ENCODE measurements around the gene TCERG1.

TCERG1 gene

GRCh38 chr5:146446861-146447733, at the start of gene TCERG1:
TSS of gene TCERG1 (plus strand) at chr5:146447333. CDS start at chr5:146447350, 17 bp downstream.
- Mint-ChIP-seq H3K27me3 (no peaks in the 10 kb centered on the region), H3K9me3 (no peaks in the 10 kb centered on the region), H3K36me3 (peaks cover 13% of the 10 kb centered on the region), H3K27ac (peak within 1 kb of the TSS; percentile 98), H3K4me3 (peak within 1 kb of the TSS; percentile 95), H3K4me1 (peaks cover 38% of the 10 kb centered on the region)
- DNase-seq, result peak; percentile 98
- CTCF ChIA-PET, result no interaction called here

- no peak overlapping the region for H3K27ac Mint-ChIP-seq
- no peaks in the 10 kb centered on the region for H3K4me1 Mint-ChIP-seq
- CTCF ChIA-PET, result interaction anchor here (0.7 kb wide), 1 partner anchor 110 kb away, joined by 5 read pairs; no protein-coding TSS in a partner anchor
- H3K9me3 Mint-ChIP-seq, result no peaks in the 10 kb centered on the region
- no peak for DNase-seq
- no peak overlapping the region for H3K4me3 Mint-ChIP-seq
- H3K36me3 Mint-ChIP-seq, result no peaks in the 10 kb centered on the region
- H3K27me3 Mint-ChIP-seq, result peaks cover 28% of the 10 kb centered on the region
These were observed 48.3 kb upstream of the TCERG1 start for GRCh38 chr5:146398826-146399225.

GRCh38 chr5:146399481-146399880, 47.7 kb upstream of the TCERG1 start:
- peaks cover 28% of the 10 kb centered on the region for H3K27me3 Mint-ChIP-seq
- H3K27ac Mint-ChIP-seq, result no peak overlapping the region
- no peaks in the 10 kb centered on the region for H3K9me3 Mint-ChIP-seq
- H3K4me1 Mint-ChIP-seq, result no peaks in the 10 kb centered on the region
- CTCF ChIA-PET, result no interaction called here
- no peak for DNase-seq
- H3K36me3 Mint-ChIP-seq, result no peaks in the 10 kb centered on the region
- no peak overlapping the region for H3K4me3 Mint-ChIP-seq

GRCh38 chr5:146400201-146400600, 46.9 kb upstream of the TCERG1 start:
- no peak for DNase-seq
- Mint-ChIP-seq H3K4me1 (no peaks in the 10 kb centered on the region), H3K36me3 (no peaks in the 10 kb centered on the region), H3K4me3 (no peak overlapping the region), H3K27ac (no peak overlapping the region), H3K9me3 (no peaks in the 10 kb centered on the region), H3K27me3 (peaks cover 24% of the 10 kb centered on the region)
- CTCF ChIA-PET, result no interaction called here

- no peak for DNase-seq
- H3K9me3 Mint-ChIP-seq, result no peaks in the 10 kb centered on the region
- H3K4me3 Mint-ChIP-seq, result no peak overlapping the region
- H3K36me3 Mint-ChIP-seq, result no peaks in the 10 kb centered on the region
- no peak overlapping the region for H3K27ac Mint-ChIP-seq
- CTCF ChIA-PET, result no interaction called here
- H3K27me3 Mint-ChIP-seq, result peaks cover 24% of the 10 kb centered on the region
- H3K4me1 Mint-ChIP-seq, result no peaks in the 10 kb centered on the region
These were observed 46.1 kb upstream of the TCERG1 start for GRCh38 chr5:146401021-146401420.

GRCh38 chr5:146402949-146403348, 44.2 kb upstream of the TCERG1 start:
- Mint-ChIP-seq H3K27me3 (peaks cover 23% of the 10 kb centered on the region), H3K27ac (no peak overlapping the region), H3K4me1 (no peaks in the 10 kb centered on the region), H3K4me3 (no peak overlapping the region), H3K36me3 (no peaks in the 10 kb centered on the region), H3K9me3 (no peaks in the 10 kb centered on the region)
- no peak for DNase-seq
- CTCF ChIA-PET, result no interaction called here

GRCh38 chr5:146409054-146409671, 38.0 kb upstream of the TCERG1 start:
- H3K36me3 Mint-ChIP-seq, result no peaks in the 10 kb centered on the region
- CTCF ChIA-PET, result no interaction called here
- H3K27me3 Mint-ChIP-seq, result no peaks in the 10 kb centered on the region
- no peak overlapping the region for H3K27ac Mint-ChIP-seq
- H3K4me3 Mint-ChIP-seq, result no peak overlapping the region
- H3K9me3 Mint-ChIP-seq, result no peaks in the 10 kb centered on the region
- no peak for DNase-seq
- no peaks in the 10 kb centered on the region for H3K4me1 Mint-ChIP-seq

- H3K4me3 Mint-ChIP-seq, result no peak overlapping the region
- CTCF ChIA-PET, result no interaction called here
- H3K36me3 Mint-ChIP-seq, result no peaks in the 10 kb centered on the region
- H3K9me3 Mint-ChIP-seq, result no peaks in the 10 kb centered on the region
- no peak for DNase-seq
- no peaks in the 10 kb centered on the region for H3K27me3 Mint-ChIP-seq
- no peaks in the 10 kb centered on the region for H3K4me1 Mint-ChIP-seq
- no peak overlapping the region for H3K27ac Mint-ChIP-seq
These were observed 36.9 kb upstream of the TCERG1 start for GRCh38 chr5:146410272-146410671.

- Mint-ChIP-seq H3K4me3 (no peak overlapping the region), H3K36me3 (no peaks in the 10 kb centered on the region), H3K27ac (no peak overlapping the region), H3K4me1 (no peaks in the 10 kb centered on the region), H3K27me3 (peaks cover 10% of the 10 kb centered on the region), H3K9me3 (no peaks in the 10 kb centered on the region)
- CTCF ChIA-PET, result no interaction called here
- DNase-seq, result no peak
These were observed 27.4 kb upstream of the TCERG1 start for GRCh38 chr5:146419696-146420095.

- Mint-ChIP-seq H3K27ac (no peak overlapping the region), H3K9me3 (no peaks in the 10 kb centered on the region), H3K4me1 (no peaks in the 10 kb centered on the region), H3K36me3 (no peaks in the 10 kb centered on the region), H3K27me3 (peaks cover 21% of the 10 kb centered on the region), H3K4me3 (no peak overlapping the region)
- CTCF ChIA-PET, result interaction anchor here (1.3 to 1.7 kb wide), 2 partner anchors 92 to 133 kb away, joined by 3 to 6 read pairs; no protein-coding TSS in a partner anchor
- no peak for DNase-seq
These were observed 22.1 kb upstream of the TCERG1 start for GRCh38 chr5:146425023-146425422.

- Mint-ChIP-seq H3K27me3 (peaks cover 21% of the 10 kb centered on the region), H3K4me1 (no peaks in the 10 kb centered on the region), H3K27ac (no peak overlapping the region), H3K9me3 (no peaks in the 10 kb centered on the region), H3K4me3 (no peak overlapping the region), H3K36me3 (no peaks in the 10 kb centered on the region)
- CTCF ChIA-PET, result interaction anchor here (1.4 kb wide), 1 partner anchor 16 kb away, joined by 3 read pairs; no protein-coding TSS in a partner anchor
- DNase-seq, result no peak
These were observed 20.8 kb upstream of the TCERG1 start for GRCh38 chr5:146426305-146426704.

GRCh38 chr5:146426853-146427618, 20.1 kb upstream of the TCERG1 start:
- CTCF ChIA-PET, result interaction anchor here (0.7 to 2.1 kb wide), 7 partner anchors 9 to 143 kb away, joined by 3 to 7 read pairs (median 3); no protein-coding TSS in a partner anchor
- H3K4me1 Mint-ChIP-seq, result no peaks in the 10 kb centered on the region
- DNase-seq, result no peak
- H3K27ac Mint-ChIP-seq, result no peak overlapping the region
- H3K4me3 Mint-ChIP-seq, result no peak overlapping the region
- peaks cover 26% of the 10 kb centered on the region for H3K27me3 Mint-ChIP-seq
- H3K36me3 Mint-ChIP-seq, result no peaks in the 10 kb centered on the region
- no peaks in the 10 kb centered on the region for H3K9me3 Mint-ChIP-seq

- H3K27me3 Mint-ChIP-seq, result peaks cover 24% of the 10 kb centered on the region
- H3K4me1 Mint-ChIP-seq, result no peaks in the 10 kb centered on the region
These were observed 19.5 kb upstream of the TCERG1 start for GRCh38 chr5:146427619-146427997.

GRCh38 chr5:146428658-146429057, 18.5 kb upstream of the TCERG1 start:
- Mint-ChIP-seq H3K4me3 (no peak overlapping the region), H3K27ac (no peak overlapping the region), H3K4me1 (no peaks in the 10 kb centered on the region), H3K36me3 (no peaks in the 10 kb centered on the region), H3K9me3 (no peaks in the 10 kb centered on the region), H3K27me3 (peaks cover 23% of the 10 kb centered on the region)
- CTCF ChIA-PET, result interaction anchor here (2.1 kb wide), 1 partner anchor 8 kb away, joined by 7 read pairs; no protein-coding TSS in a partner anchor
- no peak for DNase-seq

More at GRCh38 chr5:146427619-146427997, 19.5 kb upstream of the TCERG1 start:
- CTCF ChIA-PET, result interaction anchor here (0.7 to 2.1 kb wide), 7 partner anchors 9 to 143 kb away, joined by 3 to 7 read pairs (median 3); no protein-coding TSS in a partner anchor
- no peaks in the 10 kb centered on the region for H3K36me3 Mint-ChIP-seq
- DNase-seq, result no peak
- H3K27ac Mint-ChIP-seq, result no peak overlapping the region
- H3K4me3 Mint-ChIP-seq, result no peak overlapping the region
- no peaks in the 10 kb centered on the region for H3K9me3 Mint-ChIP-seq
